Lower lobe of right lung (tissue), 2 donors: Measurements from ENCODE around the gene KLRF1. TPM values are rescaled to one million over a fixed set of nuclear protein-coding genes. Genes with fewer than 3 reads are reported as not detected.

Source experiments
- ATAC-seq, 2 donors: fragments of 200-7000 bp; cut with Tn5 transposase; one replicate each; pipeline ENCODE4 v1.9.1; 2020 to 2022; ENCODE audit warnings: mild to moderate bottlenecking in 2 of 2, moderate library complexity in 2 of 2
- DNase-seq: peaks from one replicate; pipeline ENCODE4 v3.0.0-alpha.2; 2020
- H3K27ac ChIP-seq: fragments of 200-600 bp; one replicate; pipeline ENCODE4 v1.8.0; 2022
- H3K27me3 ChIP-seq: fragments of 200-600 bp; one replicate; pipeline ENCODE4 v1.8.0; 2022; ENCODE audit warnings: low read depth
- H3K36me3 ChIP-seq: fragments of 200-600 bp; one replicate; pipeline ENCODE4 v1.8.0; 2022; ENCODE audit warnings: mild to moderate bottlenecking
- H3K4me1 ChIP-seq: fragments of 200-600 bp; one replicate; pipeline ENCODE4 v1.8.0; 2022
- H3K4me3 ChIP-seq: fragments of 200-600 bp; one replicate; pipeline ENCODE4 v1.8.0; 2022; ENCODE audit warnings: mild to moderate bottlenecking
- H3K9me3 ChIP-seq: fragments of 200-600 bp; one replicate; pipeline ENCODE4 v1.8.0; 2022
- intact Hi-C: fragments of 100-400 bp; cut with DNase I; formaldehyde crosslinking; loops from one replicate; pipeline ENCODE4 v1.11.0; 2022
- long read RNA-seq: library from polyadenylated mRNA; unstranded; transcript quantifications from one replicate; pipeline ENCODE4 v2.0.0, GENCODE V29; 2021
- total RNA-seq: library from RNA; stranded (reverse); fragmentation: NEBNext Ultra II Directional; extraction: Animal tissue kit (Norgen Biotek cat#: 25700); gene quantifications from one replicate; pipeline ENCODE4 v1.2.1, GENCODE V29; 2021
- TF ChIP-seq, protein P1 (sequence below): fragments of 200-600 bp; IDR thresholded peaks from one replicate; pipeline ENCODE4 v1.8.0; 2022; ENCODE audit warnings: antibody characterized with exemption, mild to moderate bottlenecking
- donor health status: DM: no; HTN: yes; CAD: no; lungs with severe emphysema.

KLRF1 gene, protein sequence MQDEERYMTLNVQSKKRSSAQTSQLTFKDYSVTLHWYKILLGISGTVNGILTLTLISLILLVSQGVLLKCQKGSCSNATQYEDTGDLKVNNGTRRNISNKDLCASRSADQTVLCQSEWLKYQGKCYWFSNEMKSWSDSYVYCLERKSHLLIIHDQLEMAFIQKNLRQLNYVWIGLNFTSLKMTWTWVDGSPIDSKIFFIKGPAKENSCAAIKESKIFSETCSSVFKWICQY
- 4.1 TPM for total RNA-seq
- long read RNA-seq, partial matches to known transcripts, result 0 of 2 reads
- long read RNA-seq, other reads (novel, unspliced or antisense), result 0 of 2 reads

DNA sequence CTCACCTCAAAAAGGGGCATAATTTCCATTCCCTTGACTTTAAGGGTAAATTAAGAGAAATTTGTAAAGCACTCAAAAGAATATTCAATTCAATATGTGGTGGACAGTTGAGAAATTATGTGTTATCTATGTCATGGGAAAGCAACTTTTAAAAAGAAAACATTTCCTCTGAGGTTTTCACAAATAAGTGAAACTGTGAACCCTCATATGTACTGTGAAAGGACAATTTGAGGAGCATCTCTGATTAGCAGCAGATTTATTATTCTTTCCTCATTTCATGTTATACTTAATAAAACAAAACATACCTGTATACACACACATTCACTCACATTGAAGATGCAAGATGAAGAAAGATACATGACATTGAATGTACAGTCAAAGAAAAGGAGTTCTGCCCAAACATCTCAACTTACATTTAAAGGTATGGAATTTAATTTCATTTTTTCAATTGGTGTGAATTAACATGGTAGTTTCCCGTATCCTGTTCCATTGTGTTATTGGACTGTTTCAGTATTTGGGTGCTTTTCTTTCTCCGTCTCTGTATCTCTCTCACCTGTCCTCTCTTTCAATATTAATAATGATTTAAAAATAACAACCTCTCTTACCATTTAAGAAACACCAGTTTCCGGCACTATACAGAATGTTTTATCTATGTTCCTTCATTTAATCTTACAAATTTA, at the start of gene KLRF1:
Gene KLRF1 (plus strand): TSS at position 273 of the 680 bp plus-strand sequence. CDS start 64 bp downstream, at position 337.
- TF ChIP-seq, protein P1, sequence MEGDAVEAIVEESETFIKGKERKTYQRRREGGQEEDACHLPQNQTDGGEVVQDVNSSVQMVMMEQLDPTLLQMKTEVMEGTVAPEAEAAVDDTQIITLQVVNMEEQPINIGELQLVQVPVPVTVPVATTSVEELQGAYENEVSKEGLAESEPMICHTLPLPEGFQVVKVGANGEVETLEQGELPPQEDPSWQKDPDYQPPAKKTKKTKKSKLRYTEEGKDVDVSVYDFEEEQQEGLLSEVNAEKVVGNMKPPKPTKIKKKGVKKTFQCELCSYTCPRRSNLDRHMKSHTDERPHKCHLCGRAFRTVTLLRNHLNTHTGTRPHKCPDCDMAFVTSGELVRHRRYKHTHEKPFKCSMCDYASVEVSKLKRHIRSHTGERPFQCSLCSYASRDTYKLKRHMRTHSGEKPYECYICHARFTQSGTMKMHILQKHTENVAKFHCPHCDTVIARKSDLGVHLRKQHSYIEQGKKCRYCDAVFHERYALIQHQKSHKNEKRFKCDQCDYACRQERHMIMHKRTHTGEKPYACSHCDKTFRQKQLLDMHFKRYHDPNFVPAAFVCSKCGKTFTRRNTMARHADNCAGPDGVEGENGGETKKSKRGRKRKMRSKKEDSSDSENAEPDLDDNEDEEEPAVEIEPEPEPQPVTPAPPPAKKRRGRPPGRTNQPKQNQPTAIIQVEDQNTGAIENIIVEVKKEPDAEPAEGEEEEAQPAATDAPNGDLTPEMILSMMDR, result no peak
- DNase-seq, result no peak
- ATAC-seq, result no peak

DNA sequence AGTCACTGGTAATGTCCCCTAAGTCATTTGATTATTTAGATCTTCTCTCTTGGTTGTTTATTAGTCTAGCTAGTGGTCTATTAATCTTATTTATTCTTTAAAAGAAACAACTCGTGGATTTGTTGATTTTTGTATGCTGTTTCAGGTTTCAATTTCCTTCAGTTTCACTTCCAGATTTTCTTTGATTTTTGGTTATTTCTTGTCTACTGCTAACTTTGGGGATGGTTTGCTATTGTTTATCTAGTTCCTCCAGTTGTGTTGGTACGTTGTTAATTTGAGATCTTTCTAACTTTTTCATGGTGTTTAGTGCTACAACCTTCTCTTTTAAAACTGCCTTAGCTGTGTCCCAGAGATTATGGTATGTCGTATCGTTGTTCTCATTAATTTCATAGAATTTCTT, 48.1 kb upstream of the KLRF1 start:
- TF ChIP-seq, protein P1, result no peak

More for the DNA sequence above, at the start of gene KLRF1:
- intact Hi-C loops, result no loop called here
- no peaks in the 10 kb centered on the region for H3K9me3 ChIP-seq
- H3K36me3 ChIP-seq, result no peaks in the 10 kb centered on the region
- no peak within 1 kb of the TSS for H3K27ac ChIP-seq
- no peak within 1 kb of the TSS for H3K4me3 ChIP-seq
- H3K27me3 ChIP-seq, result no peaks in the 10 kb centered on the region
- no peaks in the 10 kb centered on the region for H3K4me1 ChIP-seq

DNA sequence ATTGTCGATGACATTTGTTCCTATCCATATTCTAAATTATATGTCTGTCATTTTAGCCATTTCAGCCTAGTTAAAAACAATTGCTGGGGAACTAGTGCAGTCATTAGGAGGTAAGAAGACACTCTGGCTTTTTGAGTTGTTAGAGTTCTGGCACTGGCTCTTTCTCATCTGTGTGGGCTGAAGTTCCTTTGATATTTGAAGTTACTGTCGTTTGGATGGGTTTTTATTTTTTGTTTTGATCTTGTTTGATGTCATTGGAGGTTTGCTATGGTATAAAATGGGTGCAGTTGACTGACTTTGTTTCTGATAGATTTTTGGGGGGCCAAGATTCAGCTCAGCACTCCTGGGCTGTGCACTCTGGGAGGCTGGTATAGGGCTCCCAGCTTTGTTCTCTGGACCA, 45.9 kb upstream of the KLRF1 start:
- H3K27me3 ChIP-seq, result no peaks in the 10 kb centered on the region
- ATAC-seq (no peak), DNase-seq (no peak)
- H3K9me3 ChIP-seq, result no peaks in the 10 kb centered on the region
- intact Hi-C loops, result no loop called here
- no peak overlapping the region for H3K4me3 ChIP-seq
- TF ChIP-seq, protein P1, result no peak
- H3K27ac ChIP-seq, result no peak overlapping the region
- H3K4me1 ChIP-seq, result no peaks in the 10 kb centered on the region
- H3K36me3 ChIP-seq, result no peaks in the 10 kb centered on the region

More for the DNA sequence above, 48.1 kb upstream of the KLRF1 start:
- Histone ChIP-seq H3K9me3 (no peaks in the 10 kb centered on the region), H3K4me3 (no peak overlapping the region), H3K27me3 (no peaks in the 10 kb centered on the region), H3K4me1 (no peaks in the 10 kb centered on the region), H3K27ac (no peak overlapping the region), H3K36me3 (no peaks in the 10 kb centered on the region)
- intact Hi-C loops, result no loop called here
- ATAC-seq (no peak), DNase-seq (no peak)

DNA sequence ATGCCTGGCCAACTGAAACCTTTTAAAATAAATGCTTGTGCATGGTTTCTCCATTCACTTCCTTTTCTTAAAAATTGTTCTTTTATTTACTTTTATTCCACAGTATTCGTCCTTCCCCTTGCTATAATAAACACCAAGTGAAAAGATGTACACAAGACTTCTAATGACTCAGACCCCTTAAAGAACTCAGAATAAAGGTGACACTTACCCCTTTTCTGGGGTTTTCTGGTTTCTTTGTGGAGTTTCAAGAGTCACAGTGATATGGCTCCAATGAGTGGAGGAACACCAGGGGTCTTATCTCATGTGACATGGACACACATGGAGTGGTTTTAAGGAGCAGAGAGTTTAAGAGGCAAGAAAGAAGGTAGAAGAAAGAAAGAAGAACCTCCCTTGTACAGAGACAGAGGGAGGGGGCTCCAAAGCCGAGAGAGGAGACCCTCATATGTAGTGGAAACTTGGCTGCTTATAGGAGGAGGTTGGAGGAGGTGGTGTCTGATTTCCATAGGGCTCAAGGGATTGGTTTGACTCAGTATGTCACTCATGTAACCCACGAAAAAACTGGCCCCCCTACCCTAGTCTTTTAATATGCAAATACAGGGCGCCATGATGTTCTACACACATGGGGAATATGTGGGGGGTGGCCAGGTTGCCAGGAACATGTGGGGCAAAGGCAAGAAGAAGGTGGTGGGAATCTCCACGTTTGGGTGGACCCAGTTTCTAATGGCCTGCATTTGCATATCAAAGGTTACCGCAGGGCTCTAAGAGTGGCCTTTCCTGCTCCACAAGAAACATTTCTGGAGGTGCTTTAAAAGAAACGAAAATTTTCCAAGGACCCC, 44.5 kb upstream of the KLRF1 start:
- Histone ChIP-seq H3K27me3 (no peaks in the 10 kb centered on the region), H3K27ac (no peak overlapping the region), H3K4me3 (no peak overlapping the region), H3K9me3 (no peaks in the 10 kb centered on the region), H3K4me1 (no peaks in the 10 kb centered on the region), H3K36me3 (no peaks in the 10 kb centered on the region)
- TF ChIP-seq, protein P1, result no peak
- ATAC-seq, result no peak
- no peak for DNase-seq
- intact Hi-C loops, result no loop called here

DNA sequence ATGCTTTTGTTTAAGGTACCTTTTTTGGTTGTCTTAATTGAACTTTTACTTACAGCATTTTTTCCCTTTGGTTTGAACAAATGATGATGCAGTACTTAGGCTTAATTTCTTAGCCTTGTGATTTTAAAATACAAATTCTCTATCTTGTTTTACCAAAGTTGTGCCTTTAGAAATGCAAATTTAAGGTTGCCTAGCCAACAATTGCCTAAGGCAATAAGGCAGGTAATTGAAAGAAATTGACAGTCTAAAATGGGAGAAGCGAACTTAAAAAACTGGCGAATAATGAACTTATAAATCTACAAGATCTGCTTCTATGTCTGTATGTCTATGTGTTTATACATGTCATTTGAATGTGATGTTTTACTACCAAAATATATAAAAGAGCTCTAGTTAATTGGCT, 43.0 kb upstream of the KLRF1 start:
- H3K4me1 ChIP-seq, result no peaks in the 10 kb centered on the region
- no peak for ATAC-seq
- no peak for DNase-seq
- H3K9me3 ChIP-seq, result no peaks in the 10 kb centered on the region
- intact Hi-C loops, result no loop called here
- no peak overlapping the region for H3K4me3 ChIP-seq
- no peaks in the 10 kb centered on the region for H3K27me3 ChIP-seq
- TF ChIP-seq, protein P1, result no peak
- H3K36me3 ChIP-seq, result no peaks in the 10 kb centered on the region
- H3K27ac ChIP-seq, result no peak overlapping the region
